ENCODE measurements around the gene UBASH3A.
"Not testable (repeated sequence)": the region's sequence is repeated elsewhere in the genome, so short reads cannot be mapped to it uniquely, and the experiment has no call there.

Gene UBASH3A

GRCh38 chr21:42406201-42406621 lies 2.5 kb downstream of the UBASH3A start:
- H3K4me1 Mint-ChIP-seq (ENCODE audit: low read depth), result peaks cover 74% of the 10 kb centered on the region
- peaks cover 21% of the 10 kb centered on the region for H3K36me3 Mint-ChIP-seq
- H3K9me3 Mint-ChIP-seq (ENCODE audit: low read depth), result peaks cover 9% of the 10 kb centered on the region
- H3K27me3 Mint-ChIP-seq, result no peaks in the 10 kb centered on the region
- peak overlapping the region; percentile 94 for H3K4me3 Mint-ChIP-seq
- H3K27ac Mint-ChIP-seq, result peak overlapping the region; percentile 96

- Mint-ChIP-seq H3K27ac (peak overlapping the region; percentile 96), H3K27me3 (no peaks in the 10 kb centered on the region), H3K4me3 (peak overlapping the region; percentile 94), H3K36me3 (peaks cover 16% of the 10 kb centered on the region), H3K4me1 (ENCODE audit: low read depth) (peaks cover 68% of the 10 kb centered on the region), H3K9me3 (ENCODE audit: low read depth) (peaks cover 4% of the 10 kb centered on the region)
Observed at GRCh38 chr21:42406866-42407265, 3.2 kb downstream of the UBASH3A start.

GRCh38 chr21:42407476-42407875 lies 3.8 kb downstream of the UBASH3A start:
- peaks cover 15% of the 10 kb centered on the region for H3K36me3 Mint-ChIP-seq
- peak overlapping the region; percentile 96 for H3K27ac Mint-ChIP-seq
- H3K9me3 Mint-ChIP-seq (ENCODE audit: low read depth), result no peaks in the 10 kb centered on the region
- H3K27me3 Mint-ChIP-seq, result no peaks in the 10 kb centered on the region
- H3K4me1 Mint-ChIP-seq (ENCODE audit: low read depth), result peaks cover 66% of the 10 kb centered on the region
- peak overlapping the region; percentile 94 for H3K4me3 Mint-ChIP-seq

- peak overlapping the region; percentile 54 for H3K4me3 Mint-ChIP-seq
- peaks cover 20% of the 10 kb centered on the region for H3K36me3 Mint-ChIP-seq
- peak overlapping the region; percentile 80 for H3K27ac Mint-ChIP-seq
- H3K9me3 Mint-ChIP-seq (ENCODE audit: low read depth); H3K27me3 Mint-ChIP-seq: not testable (repeated sequence)
- peaks cover 63% of the 10 kb centered on the region for H3K4me1 Mint-ChIP-seq (ENCODE audit: low read depth)
Observed at GRCh38 chr21:42408718-42409117, 5.0 kb downstream of the UBASH3A start.

GRCh38 chr21:42409366-42409765 lies 5.7 kb downstream of the UBASH3A start:
- peaks cover 67% of the 10 kb centered on the region for H3K4me1 Mint-ChIP-seq (ENCODE audit: low read depth)
- peaks cover 23% of the 10 kb centered on the region for H3K36me3 Mint-ChIP-seq
- H3K27ac Mint-ChIP-seq, result peak overlapping the region; percentile 80

GRCh38 chr21:42411197-42411869 lies 7.6 kb downstream of the UBASH3A start:
- peaks cover 23% of the 10 kb centered on the region for H3K36me3 Mint-ChIP-seq
- peaks cover 72% of the 10 kb centered on the region for H3K4me1 Mint-ChIP-seq (ENCODE audit: low read depth)
- no peak overlapping the region for H3K27ac Mint-ChIP-seq
- no peak overlapping the region for H3K4me3 Mint-ChIP-seq
- no peaks in the 10 kb centered on the region for H3K9me3 Mint-ChIP-seq (ENCODE audit: low read depth)
- H3K27me3 Mint-ChIP-seq, result no peaks in the 10 kb centered on the region

More at GRCh38 chr21:42409366-42409765, 5.7 kb downstream of the UBASH3A start:
- peak overlapping the region; percentile 54 for H3K4me3 Mint-ChIP-seq
- H3K9me3 Mint-ChIP-seq (ENCODE audit: low read depth), result no peaks in the 10 kb centered on the region
- H3K27me3 Mint-ChIP-seq, result no peaks in the 10 kb centered on the region

GRCh38 chr21:42411891-42412635 lies 8.4 kb downstream of the UBASH3A start:
- Mint-ChIP-seq H3K4me3 (no peak overlapping the region), H3K9me3 (ENCODE audit: low read depth) (no peaks in the 10 kb centered on the region), H3K4me1 (ENCODE audit: low read depth) (peaks cover 71% of the 10 kb centered on the region), H3K27ac (no peak overlapping the region), H3K27me3 (no peaks in the 10 kb centered on the region), H3K36me3 (peaks cover 18% of the 10 kb centered on the region)

GRCh38 chr21:42412636-42412933 lies 8.9 kb downstream of the UBASH3A start:
- Mint-ChIP-seq H3K4me1 (ENCODE audit: low read depth) (peaks cover 69% of the 10 kb centered on the region), H3K9me3 (ENCODE audit: low read depth) (no peaks in the 10 kb centered on the region), H3K27me3 (no peaks in the 10 kb centered on the region), H3K27ac (no peak overlapping the region), H3K4me3 (no peak overlapping the region), H3K36me3 (peaks cover 19% of the 10 kb centered on the region)

GRCh38 chr21:42413093-42413492 lies 9.4 kb downstream of the UBASH3A start:
- Mint-ChIP-seq H3K36me3 (peaks cover 19% of the 10 kb centered on the region), H3K4me1 (ENCODE audit: low read depth) (peaks cover 66% of the 10 kb centered on the region), H3K4me3 (no peak overlapping the region), H3K27me3 (no peaks in the 10 kb centered on the region), H3K9me3 (ENCODE audit: low read depth) (no peaks in the 10 kb centered on the region), H3K27ac (peak overlapping the region; percentile 100)

GRCh38 chr21:42413500-42413899 lies 9.8 kb downstream of the UBASH3A start:
- peak overlapping the region; percentile 46 for H3K4me3 Mint-ChIP-seq
- peaks cover 65% of the 10 kb centered on the region for H3K4me1 Mint-ChIP-seq (ENCODE audit: low read depth)
- peak overlapping the region; percentile 100 for H3K27ac Mint-ChIP-seq
- no peaks in the 10 kb centered on the region for H3K9me3 Mint-ChIP-seq (ENCODE audit: low read depth)
- H3K36me3 Mint-ChIP-seq, result peaks cover 19% of the 10 kb centered on the region
- H3K27me3 Mint-ChIP-seq, result no peaks in the 10 kb centered on the region

GRCh38 chr21:42414066-42414465 lies 10.4 kb downstream of the UBASH3A start:
- Mint-ChIP-seq H3K27ac (peak overlapping the region; percentile 100), H3K4me3 (peak overlapping the region; percentile 46)

GRCh38 chr21:42414553-42414927 lies 10.8 kb downstream of the UBASH3A start:
- Mint-ChIP-seq H3K27ac (peak overlapping the region; percentile 100), H3K4me1 (ENCODE audit: low read depth) (peaks cover 67% of the 10 kb centered on the region), H3K9me3 (ENCODE audit: low read depth) (no peaks in the 10 kb centered on the region)

More at GRCh38 chr21:42414066-42414465, 10.4 kb downstream of the UBASH3A start:
- Mint-ChIP-seq H3K27me3 (no peaks in the 10 kb centered on the region), H3K9me3 (ENCODE audit: low read depth) (no peaks in the 10 kb centered on the region), H3K36me3 (peaks cover 23% of the 10 kb centered on the region), H3K4me1 (ENCODE audit: low read depth) (peaks cover 67% of the 10 kb centered on the region)

GRCh38 chr21:42414928-42415769 lies 11.4 kb downstream of the UBASH3A start:
- peaks cover 64% of the 10 kb centered on the region for H3K4me1 Mint-ChIP-seq (ENCODE audit: low read depth)

More at GRCh38 chr21:42414553-42414927, 10.8 kb downstream of the UBASH3A start:
- Mint-ChIP-seq H3K4me3 (peak overlapping the region; percentile 78), H3K36me3 (peaks cover 28% of the 10 kb centered on the region), H3K27me3 (no peaks in the 10 kb centered on the region)

GRCh38 chr21:42417533-42417932 lies 13.8 kb downstream of the UBASH3A start:
- Mint-ChIP-seq H3K27me3 (no peaks in the 10 kb centered on the region), H3K9me3 (ENCODE audit: low read depth) (no peaks in the 10 kb centered on the region), H3K4me3 (peak overlapping the region; percentile 21), H3K36me3 (peaks cover 37% of the 10 kb centered on the region), H3K4me1 (ENCODE audit: low read depth) (peaks cover 83% of the 10 kb centered on the region), H3K27ac (peak overlapping the region; percentile 83)

More at GRCh38 chr21:42414928-42415769, 11.4 kb downstream of the UBASH3A start:
- H3K4me3 Mint-ChIP-seq, result peak overlapping the region; percentile 78
- peaks cover 27% of the 10 kb centered on the region for H3K36me3 Mint-ChIP-seq
- H3K27ac Mint-ChIP-seq, result peak overlapping the region; percentile 100
- H3K27me3 Mint-ChIP-seq, result no peaks in the 10 kb centered on the region
- H3K9me3 Mint-ChIP-seq (ENCODE audit: low read depth), result no peaks in the 10 kb centered on the region

GRCh38 chr21:42418886-42419285 lies 15.2 kb downstream of the UBASH3A start:
- H3K4me1 Mint-ChIP-seq (ENCODE audit: low read depth), result peaks cover 88% of the 10 kb centered on the region
- peaks cover 37% of the 10 kb centered on the region for H3K36me3 Mint-ChIP-seq
- H3K27ac Mint-ChIP-seq, result peak overlapping the region; percentile 50
- H3K9me3 Mint-ChIP-seq (ENCODE audit: low read depth), result no peaks in the 10 kb centered on the region
- H3K27me3 Mint-ChIP-seq, result no peaks in the 10 kb centered on the region
- peak overlapping the region; percentile 18 for H3K4me3 Mint-ChIP-seq
